Stimulated activated effector memory CD8-positive, alpha-beta T cell treated with anti-CD3 and anti-CD28 coated beads, Interleukin-12 subunit alpha, Interleukin-12 subunit beta, amount 100 ng/mL, for 72 hours (primary cell): ENCODE data around the gene MRPS23.

Experiments used
- ATAC-seq: fragments of 150-1000 bp; cut with Tn5 transposase; 2 replicates; pipeline ENCODE4 v1.10.0; 2021
- DNase-seq, 2 donors: peaks; one replicate each; pipeline ENCODE4 v3.0.0; 2021 to 2022; ENCODE audit warnings: low spot score in 2 of 2
- H3K27ac Mint-ChIP-seq: one replicate; pipeline ENCODE4 v1.8.0; 2022; ENCODE audit warnings: mild to moderate bottlenecking, mixed read lengths
- H3K36me3 Mint-ChIP-seq: one replicate; pipeline ENCODE4 v1.8.0; 2022; ENCODE audit warnings: mild to moderate bottlenecking, mixed read lengths
- H3K4me1 Mint-ChIP-seq: one replicate; pipeline ENCODE4 v1.8.0; 2022; ENCODE audit warnings: mixed read lengths
- H3K4me3 Mint-ChIP-seq: one replicate; pipeline ENCODE4 v1.8.0; 2022; ENCODE audit warnings: mild to moderate bottlenecking, mixed read lengths
- H3K9me3 Mint-ChIP-seq: one replicate; pipeline ENCODE4 v1.8.0; 2022; ENCODE audit warnings: mixed read lengths

The MRPS23 gene

GRCh38 chr17:57838453-57838852 is 11.4 kb downstream of the MRPS23 start:
- Mint-ChIP-seq H3K36me3 (peaks cover 66% of the 10 kb centered on the region), H3K4me1 (peaks cover 6% of the 10 kb centered on the region), H3K9me3 (no peaks in the 10 kb centered on the region), H3K27ac (no peak overlapping the region), H3K4me3 (no peak overlapping the region)
- no peak for ATAC-seq
- no peak for DNase-seq

GRCh38 chr17:57835333-57835900 is 14.4 kb downstream of the MRPS23 start:
- no peak for ATAC-seq
- H3K4me1 Mint-ChIP-seq = peaks cover 6% of the 10 kb centered on the region
- H3K4me3 Mint-ChIP-seq = no peak overlapping the region
- H3K9me3 Mint-ChIP-seq = no peaks in the 10 kb centered on the region
- DNase-seq = no peak
- no peak overlapping the region for H3K27ac Mint-ChIP-seq
- H3K36me3 Mint-ChIP-seq = peaks cover 40% of the 10 kb centered on the region

GRCh38 chr17:57834146-57834741 is 15.6 kb downstream of the MRPS23 start:
- Mint-ChIP-seq H3K27ac (no peak overlapping the region), H3K9me3 (no peaks in the 10 kb centered on the region), H3K36me3 (peaks cover 29% of the 10 kb centered on the region), H3K4me3 (no peak overlapping the region), H3K4me1 (peaks cover 6% of the 10 kb centered on the region)
- DNase-seq (no peak), ATAC-seq (peak; percentile 28)

GRCh38 chr17:57833179-57833939 is 16.5 kb downstream of the MRPS23 start:
- no peaks in the 10 kb centered on the region for H3K9me3 Mint-ChIP-seq
- H3K27ac Mint-ChIP-seq = no peak overlapping the region
- peaks cover 20% of the 10 kb centered on the region for H3K36me3 Mint-ChIP-seq
- no peak overlapping the region for H3K4me3 Mint-ChIP-seq
- ATAC-seq = peak; percentile 78
- DNase-seq = peak; percentile 45 to 79
- peaks cover 6% of the 10 kb centered on the region for H3K4me1 Mint-ChIP-seq

- Mint-ChIP-seq H3K4me1 (peaks cover 6% of the 10 kb centered on the region), H3K27ac (no peak overlapping the region), H3K36me3 (peaks cover 12% of the 10 kb centered on the region), H3K4me3 (no peak overlapping the region), H3K9me3 (no peaks in the 10 kb centered on the region)
- DNase-seq = no peak
- ATAC-seq = no peak
Measured at GRCh38 chr17:57832314-57833178, 17.3 kb downstream of the MRPS23 start.

GRCh38 chr17:57830880-57831279 is 19.0 kb downstream of the MRPS23 start:
- H3K4me3 Mint-ChIP-seq = no peak overlapping the region
- no peaks in the 10 kb centered on the region for H3K36me3 Mint-ChIP-seq
- DNase-seq (no peak), ATAC-seq (no peak)
- no peaks in the 10 kb centered on the region for H3K9me3 Mint-ChIP-seq
- H3K4me1 Mint-ChIP-seq = peaks cover 6% of the 10 kb centered on the region
- H3K27ac Mint-ChIP-seq = no peak overlapping the region

GRCh38 chr17:57823469-57824401 is 26.1 kb downstream of the MRPS23 start:
- ATAC-seq (no peak), DNase-seq (no peak)
- no peak overlapping the region for H3K27ac Mint-ChIP-seq
- no peaks in the 10 kb centered on the region for H3K9me3 Mint-ChIP-seq
- no peaks in the 10 kb centered on the region for H3K36me3 Mint-ChIP-seq
- no peaks in the 10 kb centered on the region for H3K4me1 Mint-ChIP-seq
- no peak overlapping the region for H3K4me3 Mint-ChIP-seq

GRCh38 chr17:57819867-57820266 is 30.0 kb downstream of the MRPS23 start:
- H3K4me1 Mint-ChIP-seq = no peaks in the 10 kb centered on the region
- DNase-seq (no peak), ATAC-seq (no peak)
- H3K36me3 Mint-ChIP-seq = no peaks in the 10 kb centered on the region
- H3K4me3 Mint-ChIP-seq = no peak overlapping the region
- no peaks in the 10 kb centered on the region for H3K9me3 Mint-ChIP-seq
- H3K27ac Mint-ChIP-seq = no peak overlapping the region

- no peaks in the 10 kb centered on the region for H3K36me3 Mint-ChIP-seq
- DNase-seq (no peak), ATAC-seq (no peak)
- no peak overlapping the region for H3K4me3 Mint-ChIP-seq
- no peak overlapping the region for H3K27ac Mint-ChIP-seq
- no peaks in the 10 kb centered on the region for H3K9me3 Mint-ChIP-seq
- no peaks in the 10 kb centered on the region for H3K4me1 Mint-ChIP-seq
Measured at GRCh38 chr17:57819285-57819684, 30.6 kb downstream of the MRPS23 start.

- no peaks in the 10 kb centered on the region for H3K4me1 Mint-ChIP-seq
- H3K36me3 Mint-ChIP-seq = no peaks in the 10 kb centered on the region
- H3K9me3 Mint-ChIP-seq = no peaks in the 10 kb centered on the region
- DNase-seq (no peak), ATAC-seq (no peak)
- no peak overlapping the region for H3K4me3 Mint-ChIP-seq
- no peak overlapping the region for H3K27ac Mint-ChIP-seq
Measured at GRCh38 chr17:57818066-57818465, 31.8 kb downstream of the MRPS23 start.

GRCh38 chr17:57817299-57817698 is 32.5 kb downstream of the MRPS23 start:
- no peak for DNase-seq
- Mint-ChIP-seq H3K9me3 (no peaks in the 10 kb centered on the region), H3K4me1 (no peaks in the 10 kb centered on the region), H3K36me3 (no peaks in the 10 kb centered on the region), H3K27ac (no peak overlapping the region), H3K4me3 (no peak overlapping the region)
- no peak for ATAC-seq

- no peaks in the 10 kb centered on the region for H3K9me3 Mint-ChIP-seq
- H3K4me1 Mint-ChIP-seq = peaks cover 6% of the 10 kb centered on the region
- no peak for ATAC-seq
- no peak for DNase-seq
- H3K4me3 Mint-ChIP-seq = no peak overlapping the region
- H3K36me3 Mint-ChIP-seq = no peaks in the 10 kb centered on the region
- H3K27ac Mint-ChIP-seq = no peak overlapping the region
Measured at GRCh38 chr17:57814421-57814820, 35.4 kb downstream of the MRPS23 start.

GRCh38 chr17:57811638-57812280 is 38.1 kb downstream of the MRPS23 start:
- Mint-ChIP-seq H3K4me3 (no peak overlapping the region), H3K9me3 (no peaks in the 10 kb centered on the region), H3K36me3 (no peaks in the 10 kb centered on the region), H3K27ac (no peak overlapping the region), H3K4me1 (peaks cover 6% of the 10 kb centered on the region)
- DNase-seq (no peak), ATAC-seq (no peak)
